KMS-11 (cell line): Measurements from ENCODE around the gene CALD1.

Experiments
- H2AFZ ChIP-seq: fragments of 200-600 bp; sonication (generic); 2 replicates; pipeline ENCODE4 v1.6.1; 2016; ENCODE audit warnings: antibody characterized with exemption, mixed run types, low read depth
- H3K27ac ChIP-seq: fragments of 200-600 bp; sonication (generic); 2 replicates; pipeline ENCODE4 v1.6.1; 2016; ENCODE audit warnings: mild to moderate bottlenecking, mixed run types
- H3K27me3 ChIP-seq: fragments of 200-600 bp; sonication (generic); 2 replicates; pipeline ENCODE4 v1.6.1; 2017; ENCODE audit warnings: mild to moderate bottlenecking, low read depth, mixed run types, moderate library complexity; ENCODE audit not compliant: insufficient read depth
- H3K36me3 ChIP-seq: fragments of 200-600 bp; sonication (generic); 2 replicates; pipeline ENCODE4 v1.6.1; 2017; ENCODE audit warnings: mild to moderate bottlenecking, mixed run types; ENCODE audit not compliant: insufficient read depth
- H3K4me1 ChIP-seq: fragments of 200-600 bp; sonication (generic); 2 replicates; pipeline ENCODE4 v1.6.1; 2016; ENCODE audit warnings: mild to moderate bottlenecking, low read depth, mixed run types; ENCODE audit not compliant: poor library complexity, severe bottlenecking
- H3K4me2 ChIP-seq: fragments of 200-600 bp; sonication (generic); 2 replicates; pipeline ENCODE4 v1.7.0; 2016; ENCODE audit warnings: mild to moderate bottlenecking, mixed run types
- H3K4me3 ChIP-seq: fragments of 200-600 bp; sonication (generic); IDR thresholded peaks from 2 replicates; pipeline ENCODE4 v1.6.1; 2017; ENCODE audit warnings: low read depth, low read length, mixed read lengths; ENCODE audit not compliant: insufficient read depth
- H3K79me2 ChIP-seq: fragments of 200-600 bp; sonication (generic); 2 replicates; pipeline ENCODE4 v1.6.1; 2016; ENCODE audit warnings: low read depth, mixed run types; ENCODE audit not compliant: insufficient read depth
- H3K9ac ChIP-seq: fragments of 200-600 bp; sonication (generic); 2 replicates; pipeline ENCODE4 v1.6.1; 2016; ENCODE audit warnings: mild to moderate bottlenecking, mixed run types
- H4K20me1 ChIP-seq: fragments of 200-600 bp; sonication (generic); 2 replicates; pipeline ENCODE4 v1.6.1; 2016; ENCODE audit warnings: mild to moderate bottlenecking, mixed run types; ENCODE audit not compliant: insufficient read depth
- CTCF ChIP-seq: fragments of 200-600 bp; sonication (generic); conservative IDR thresholded peaks from 2 replicates; pipeline ENCODE4 v1.6.1; 2017; ENCODE audit warnings: low read depth, mild to moderate bottlenecking, antibody characterized with exemption, low read length, moderate library complexity, mixed read lengths

CALD1 gene

GRCh38 chr7:134905375-134905774, 125.9 kb downstream of the CALD1 start:
- Histone ChIP-seq H3K9ac (no peak overlapping the region), H2AFZ (no peak overlapping the region), H3K79me2 (no peaks in the 10 kb centered on the region), H3K4me2 (no peak overlapping the region), H3K4me3 (no peak overlapping the region), H3K36me3 (no peaks in the 10 kb centered on the region), H3K27ac (no peak overlapping the region), H3K4me1 (peaks cover 7% of the 10 kb centered on the region), H3K27me3 (no peaks in the 10 kb centered on the region), H4K20me1 (no peaks in the 10 kb centered on the region)
- TF ChIP-seq CTCF, result no peak

DNA sequence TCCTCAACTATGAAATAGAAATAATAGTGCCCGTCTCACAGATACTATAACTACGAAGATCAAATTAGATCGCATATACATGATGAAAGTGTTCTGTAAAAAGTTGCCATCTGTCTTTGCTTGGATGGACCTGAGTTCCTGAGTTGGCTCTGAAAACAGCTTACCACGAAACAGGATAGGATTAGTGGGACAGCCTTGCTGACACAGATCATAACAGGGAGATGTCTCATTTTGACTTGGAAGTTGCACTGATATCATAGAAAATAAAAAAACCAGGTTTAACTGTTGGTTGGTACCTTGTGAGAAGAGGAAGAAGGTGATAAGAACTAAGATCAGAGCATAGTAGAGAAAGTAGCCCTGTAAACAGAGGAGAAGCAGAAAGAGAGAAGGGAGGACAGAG, 127.6 kb downstream of the CALD1 start:
- Histone ChIP-seq H3K27ac (no peak overlapping the region), H3K4me3 (no peak overlapping the region), H2AFZ (no peak overlapping the region), H3K9ac (no peak overlapping the region), H3K4me2 (no peak overlapping the region), H3K36me3 (no peaks in the 10 kb centered on the region), H3K4me1 (no peaks in the 10 kb centered on the region), H3K79me2 (no peaks in the 10 kb centered on the region), H3K27me3 (no peaks in the 10 kb centered on the region), H4K20me1 (no peaks in the 10 kb centered on the region)
- TF ChIP-seq CTCF, result no peak

DNA sequence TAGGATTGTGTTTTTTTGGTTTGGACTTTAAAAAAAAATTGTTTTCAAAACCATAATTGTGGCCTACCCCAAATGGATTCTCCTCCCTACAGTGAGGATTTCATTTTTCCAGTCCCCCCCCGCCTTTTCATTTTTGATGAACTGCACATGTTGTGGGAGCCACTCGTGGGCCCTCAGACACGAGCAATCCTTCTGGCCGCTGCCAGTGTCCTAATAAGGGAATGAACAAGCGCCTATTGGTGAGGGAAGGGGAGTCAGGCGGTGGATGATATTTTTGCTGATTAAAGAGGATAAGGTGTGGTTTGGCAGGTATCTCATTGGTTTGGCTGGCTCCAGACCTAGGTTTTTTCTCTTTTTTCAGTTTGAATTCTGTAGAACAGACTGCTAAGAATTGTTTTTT, 128.2 kb downstream of the CALD1 start:
- H3K36me3 ChIP-seq, result no peaks in the 10 kb centered on the region
- no peaks in the 10 kb centered on the region for H3K79me2 ChIP-seq
- no peak overlapping the region for H3K9ac ChIP-seq
- H4K20me1 ChIP-seq, result no peaks in the 10 kb centered on the region
- no peak overlapping the region for H2AFZ ChIP-seq
- no peaks in the 10 kb centered on the region for H3K4me1 ChIP-seq
- no peak for TF ChIP-seq CTCF
- no peak overlapping the region for H3K4me3 ChIP-seq
- H3K27me3 ChIP-seq, result no peaks in the 10 kb centered on the region
- no peak overlapping the region for H3K27ac ChIP-seq
- no peak overlapping the region for H3K4me2 ChIP-seq

- Histone ChIP-seq H3K9ac (no peak overlapping the region), H2AFZ (no peak overlapping the region), H3K79me2 (no peaks in the 10 kb centered on the region), H3K27me3 (no peaks in the 10 kb centered on the region), H4K20me1 (no peaks in the 10 kb centered on the region), H3K27ac (no peak overlapping the region), H3K4me2 (no peak overlapping the region), H3K4me3 (no peak overlapping the region), H3K36me3 (no peaks in the 10 kb centered on the region), H3K4me1 (no peaks in the 10 kb centered on the region)
- TF ChIP-seq CTCF, result no peak
These were observed 128.9 kb downstream of the CALD1 start for GRCh38 chr7:134908289-134908688.
